ENCODE data around the gene RABIF.

DNA sequence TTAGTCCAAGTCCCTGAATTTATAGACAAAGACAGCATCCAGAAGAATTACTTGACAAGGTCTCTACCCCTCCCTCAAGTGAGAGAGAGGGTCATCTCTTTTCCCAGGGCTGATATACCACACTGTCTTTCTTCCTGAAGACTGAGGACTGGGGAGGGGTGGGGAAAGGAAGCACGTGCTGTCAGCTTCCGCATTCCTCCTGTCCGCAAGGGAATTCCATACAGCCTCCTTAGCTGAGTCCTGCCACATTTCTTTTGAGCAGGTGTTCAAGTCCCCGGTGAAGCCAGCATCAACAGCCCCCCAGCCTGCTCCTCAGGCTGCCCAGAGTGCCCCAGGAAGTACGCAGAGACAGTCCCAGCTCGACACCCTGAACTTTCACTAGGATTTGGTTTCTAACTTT lies 44.0 kb downstream of the RABIF start:
- TF ChIP-seq, protein P1, sequence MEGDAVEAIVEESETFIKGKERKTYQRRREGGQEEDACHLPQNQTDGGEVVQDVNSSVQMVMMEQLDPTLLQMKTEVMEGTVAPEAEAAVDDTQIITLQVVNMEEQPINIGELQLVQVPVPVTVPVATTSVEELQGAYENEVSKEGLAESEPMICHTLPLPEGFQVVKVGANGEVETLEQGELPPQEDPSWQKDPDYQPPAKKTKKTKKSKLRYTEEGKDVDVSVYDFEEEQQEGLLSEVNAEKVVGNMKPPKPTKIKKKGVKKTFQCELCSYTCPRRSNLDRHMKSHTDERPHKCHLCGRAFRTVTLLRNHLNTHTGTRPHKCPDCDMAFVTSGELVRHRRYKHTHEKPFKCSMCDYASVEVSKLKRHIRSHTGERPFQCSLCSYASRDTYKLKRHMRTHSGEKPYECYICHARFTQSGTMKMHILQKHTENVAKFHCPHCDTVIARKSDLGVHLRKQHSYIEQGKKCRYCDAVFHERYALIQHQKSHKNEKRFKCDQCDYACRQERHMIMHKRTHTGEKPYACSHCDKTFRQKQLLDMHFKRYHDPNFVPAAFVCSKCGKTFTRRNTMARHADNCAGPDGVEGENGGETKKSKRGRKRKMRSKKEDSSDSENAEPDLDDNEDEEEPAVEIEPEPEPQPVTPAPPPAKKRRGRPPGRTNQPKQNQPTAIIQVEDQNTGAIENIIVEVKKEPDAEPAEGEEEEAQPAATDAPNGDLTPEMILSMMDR (IDR thresholded peaks at IDR 0.05 in 8 of 11, conservative IDR thresholded peaks at IDR 0.05 in 3 of 11) = no peak
- TF ChIP-seq POLR2A (IDR thresholded peaks at IDR 0.05) (no peak), POLR2AphosphoS5 (IDR thresholded peaks at IDR 0.05) (no peak)

Measured in spleen (tissue), 7 donors.